HepG2 (cell line): ENCODE measurements around the gene DPAGT1. TPM values are rescaled to one million over a fixed set of nuclear protein-coding genes. Genes with fewer than 3 reads are reported as not detected.

Experiments used
- ARNT ChIP-seq: fragments of 450-650 bp; IDR thresholded peaks from 2 replicates; pipeline ENCODE4 v1.6.1; 2017
- ARNTL ChIP-seq: sonication (generic); formaldehyde crosslinking; IDR thresholded peaks from 2 replicates; pipeline ENCODE4 v1.4.0; 2020; ENCODE audit warnings: mild to moderate bottlenecking, missing genetic modification reagents
- ATAD3A ChIP-seq: sonication (generic); formaldehyde crosslinking; IDR thresholded peaks from 2 replicates; pipeline ENCODE4 v1.4.0; 2020; ENCODE audit warnings: missing genetic modification reagents
- CCAR2 ChIP-seq: fragments of 200-400 bp; formaldehyde crosslinking; optimal IDR thresholded peaks from 2 replicates; pipeline ENCODE3; 2018; ENCODE audit warnings: low read depth, mild to moderate bottlenecking, low read length, moderate library complexity
- DNMT3B ChIP-seq: conservative IDR thresholded peaks from 2 replicates; pipeline ENCODE4 v1.6.1; 2016; ENCODE audit warnings: missing biosample characterization, control low read depth
- GZF1 ChIP-seq: sonication (generic); formaldehyde crosslinking; IDR thresholded peaks from 2 replicates; pipeline ENCODE4 v1.5.1; 2020; ENCODE audit warnings: mild to moderate bottlenecking, missing genetic modification reagents
- HNRNPUL1 ChIP-seq: fragments of 200-400 bp; formaldehyde crosslinking; IDR thresholded peaks from 2 replicates; pipeline ENCODE4 v1.6.1; 2017; ENCODE audit warnings: low read depth, mild to moderate bottlenecking, low read length, moderate library complexity
- NFRKB ChIP-seq: fragments of 450-650 bp; IDR thresholded peaks from 2 replicates; pipeline ENCODE4 v1.6.1; 2017
- ONECUT2 ChIP-seq: sonication (generic); formaldehyde crosslinking; IDR thresholded peaks from 2 replicates; pipeline ENCODE4 v1.4.0; 2020; ENCODE audit warnings: missing genetic modification reagents
- PLRG1 ChIP-seq: fragments of 450-650 bp; conservative IDR thresholded peaks from 2 replicates; pipeline ENCODE4 v1.6.1; 2016
- RAD51 ChIP-seq: fragments of 450-650 bp; IDR thresholded peaks from 2 replicates; pipeline ENCODE4 v1.6.1; 2016; ENCODE audit warnings: borderline replicate concordance
- TRAFD1 ChIP-seq: sonication (generic); formaldehyde crosslinking; IDR thresholded peaks from 2 replicates; pipeline ENCODE4 v1.5.1; 2020; ENCODE audit warnings: missing genetic modification reagents, mild to moderate bottlenecking, borderline replicate concordance
- ZNF33B ChIP-seq: sonication (generic); formaldehyde crosslinking; IDR thresholded peaks from 2 replicates; pipeline ENCODE4 v1.5.1; 2020; ENCODE audit warnings: mild to moderate bottlenecking, missing genetic modification reagents
- ZNF407 ChIP-seq: sonication (generic); formaldehyde crosslinking; IDR thresholded peaks from one replicate; pipeline ENCODE4 v1.5.1; 2020; ENCODE audit warnings: mild to moderate bottlenecking, missing genetic modification reagents; ENCODE audit errors: not compliant biosample characterization
- ZNF562 ChIP-seq: sonication (generic); formaldehyde crosslinking; IDR thresholded peaks from 2 replicates; pipeline ENCODE4 v1.8.0; 2022; ENCODE audit warnings: missing genetic modification reagents, borderline replicate concordance
- ZNF761 ChIP-seq: sonication (generic); formaldehyde crosslinking; conservative IDR thresholded peaks from 2 replicates; pipeline ENCODE4 v1.4.0; 2020; ENCODE audit warnings: mild to moderate bottlenecking, missing genetic modification reagents
- ZSCAN5A ChIP-seq: sonication (generic); formaldehyde crosslinking; IDR thresholded peaks from 2 replicates; pipeline ENCODE4 v1.8.0; 2022; ENCODE audit warnings: mild to moderate bottlenecking, missing genetic modification reagents, borderline replicate concordance
- polyA plus RNA-seq, 8 experiments: library from polyadenylated mRNA; depleted of rRNA in 3 of 8; stranded (reverse) in 7 of 8; unstranded in 1 of 8; fragments of >200 nt; fragmentation: Illumina TruSeq in 4 of 8; extraction: Trizol in 4 of 8; gene quantifications; 2 replicates each; pipeline versions ENCODE4 v1.2.1 to v1.2.3, GENCODE V29; 2011 to 2016; ENCODE audit warnings: low read depth in 4 of 8, missing spikeins in 1 of 8, mixed read lengths in 1 of 8; ENCODE audit not compliant: insufficient read depth in 1 of 8
- total RNA-seq, 5 experiments: library from RNA; depleted of rRNA; stranded (reverse); fragments of >200 nt; fragmentation: Illumina TruSeq; extraction: Trizol; gene quantifications; 2 replicates each; pipeline ENCODE4 v1.2.3, GENCODE V29; 2016; ENCODE audit warnings: low read depth in 1 of 5
- TF ChIP-seq, protein P1 (sequence below): sonication (generic); formaldehyde crosslinking; IDR thresholded peaks from 2 replicates; pipeline ENCODE4 v1.8.0; 2022; ENCODE audit warnings: mild to moderate bottlenecking, missing genetic modification reagents; ENCODE audit not compliant: insufficient replicate concordance

Gene DPAGT1
- total and polyA plus RNA-seq, 2 of the 13 experiments (the other 11 are each of a cell fraction or from before 2014, with no cell fraction given) = 37.6 to 70.7 TPM

DNA sequence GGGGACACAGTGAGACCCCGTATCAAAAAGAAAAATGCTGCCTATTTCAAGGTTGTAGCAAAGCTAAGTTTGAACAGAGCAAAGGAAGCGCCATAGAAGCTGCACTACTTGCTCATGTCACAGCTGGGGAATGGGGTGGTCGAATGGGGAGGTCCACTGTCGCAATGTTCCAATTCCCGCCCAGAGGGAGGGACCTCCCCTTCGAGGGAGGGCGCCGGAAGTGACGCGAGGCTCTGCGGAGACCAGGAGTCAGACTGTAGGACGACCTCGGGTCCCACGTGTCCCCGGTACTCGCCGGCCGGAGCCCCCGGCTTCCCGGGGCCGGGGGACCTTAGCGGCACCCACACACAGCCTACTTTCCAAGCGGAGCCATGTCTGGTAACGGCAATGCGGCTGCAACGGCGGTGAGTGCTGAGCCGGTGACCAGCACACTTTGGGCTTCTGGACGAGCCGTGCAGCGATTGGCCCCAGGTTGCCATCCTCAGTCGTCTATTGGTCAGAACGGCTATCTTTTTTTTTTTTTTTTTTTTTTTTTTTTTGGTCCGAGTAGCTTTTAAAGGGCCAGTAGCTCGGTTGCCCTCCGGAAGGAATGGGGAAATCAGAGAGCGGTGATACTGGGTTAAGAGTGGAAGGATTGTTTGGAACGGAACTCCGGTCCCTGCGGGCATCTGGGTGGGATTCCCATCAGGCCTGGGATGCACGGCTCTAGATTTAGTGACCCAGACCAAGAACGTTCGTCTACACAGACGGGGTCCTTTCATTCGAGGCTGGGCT, 16.8 kb downstream of the DPAGT1 start, which contains the start of gene HMBS (continued):
- TF ChIP-seq ZNF407 (CRISPR knock-in tag) = peak; percentile 32
- TF ChIP-seq ATAD3A (CRISPR knock-in tag) = no peak
- TF ChIP-seq CCAR2 = no peak
- no peak for TF ChIP-seq GZF1 (CRISPR knock-in tag)
- no peak for TF ChIP-seq RAD51
- TF ChIP-seq ARNT = no peak
- TF ChIP-seq ONECUT2 (CRISPR knock-in tag) = no peak
- TF ChIP-seq HNRNPUL1 = no peak
- TF ChIP-seq NFRKB = no peak
- no peak for TF ChIP-seq PLRG1
- no peak for TF ChIP-seq ARNTL (CRISPR knock-in tag)
- TF ChIP-seq ZNF562 = no peak
- peak; percentile 95 for TF ChIP-seq ZNF761
- TF ChIP-seq DNMT3B = 0 out of 2 replicates have a peak, but pooled peaks have one; percentile 61
- TF ChIP-seq ZSCAN5A (CRISPR knock-in tag) = no peak
- TF ChIP-seq, protein P1, sequence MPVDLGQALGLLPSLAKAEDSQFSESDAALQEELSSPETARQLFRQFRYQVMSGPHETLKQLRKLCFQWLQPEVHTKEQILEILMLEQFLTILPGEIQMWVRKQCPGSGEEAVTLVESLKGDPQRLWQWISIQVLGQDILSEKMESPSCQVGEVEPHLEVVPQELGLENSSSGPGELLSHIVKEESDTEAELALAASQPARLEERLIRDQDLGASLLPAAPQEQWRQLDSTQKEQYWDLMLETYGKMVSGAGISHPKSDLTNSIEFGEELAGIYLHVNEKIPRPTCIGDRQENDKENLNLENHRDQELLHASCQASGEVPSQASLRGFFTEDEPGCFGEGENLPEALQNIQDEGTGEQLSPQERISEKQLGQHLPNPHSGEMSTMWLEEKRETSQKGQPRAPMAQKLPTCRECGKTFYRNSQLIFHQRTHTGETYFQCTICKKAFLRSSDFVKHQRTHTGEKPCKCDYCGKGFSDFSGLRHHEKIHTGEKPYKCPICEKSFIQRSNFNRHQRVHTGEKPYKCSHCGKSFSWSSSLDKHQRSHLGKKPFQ (CRISPR knock-in tag) = no peak
- no peak for TF ChIP-seq TRAFD1 (CRISPR knock-in tag)
- TF ChIP-seq ZNF33B (CRISPR knock-in tag) = no peak
